GM12892 (cell line): Measurements from ENCODE around the gene ALDH3B1.

ENCODE experiments used
- POLR2A ChIP-seq: IDR thresholded peaks from 2 replicates; pipeline ENCODE4 v1.6.1; 2011; ENCODE audit warnings: low read depth, low read length, control low read depth
- POLR2AphosphoS5 ChIP-seq: IDR thresholded peaks from 2 replicates; pipeline ENCODE4 v1.6.1; 2011; ENCODE audit warnings: low read depth, low read length, control low read depth
- TAF1 ChIP-seq: IDR thresholded peaks from 2 replicates; pipeline ENCODE4 v1.6.1; 2011; ENCODE audit warnings: low read depth, mild to moderate bottlenecking, control low read depth, low read length, borderline replicate concordance

DNA sequence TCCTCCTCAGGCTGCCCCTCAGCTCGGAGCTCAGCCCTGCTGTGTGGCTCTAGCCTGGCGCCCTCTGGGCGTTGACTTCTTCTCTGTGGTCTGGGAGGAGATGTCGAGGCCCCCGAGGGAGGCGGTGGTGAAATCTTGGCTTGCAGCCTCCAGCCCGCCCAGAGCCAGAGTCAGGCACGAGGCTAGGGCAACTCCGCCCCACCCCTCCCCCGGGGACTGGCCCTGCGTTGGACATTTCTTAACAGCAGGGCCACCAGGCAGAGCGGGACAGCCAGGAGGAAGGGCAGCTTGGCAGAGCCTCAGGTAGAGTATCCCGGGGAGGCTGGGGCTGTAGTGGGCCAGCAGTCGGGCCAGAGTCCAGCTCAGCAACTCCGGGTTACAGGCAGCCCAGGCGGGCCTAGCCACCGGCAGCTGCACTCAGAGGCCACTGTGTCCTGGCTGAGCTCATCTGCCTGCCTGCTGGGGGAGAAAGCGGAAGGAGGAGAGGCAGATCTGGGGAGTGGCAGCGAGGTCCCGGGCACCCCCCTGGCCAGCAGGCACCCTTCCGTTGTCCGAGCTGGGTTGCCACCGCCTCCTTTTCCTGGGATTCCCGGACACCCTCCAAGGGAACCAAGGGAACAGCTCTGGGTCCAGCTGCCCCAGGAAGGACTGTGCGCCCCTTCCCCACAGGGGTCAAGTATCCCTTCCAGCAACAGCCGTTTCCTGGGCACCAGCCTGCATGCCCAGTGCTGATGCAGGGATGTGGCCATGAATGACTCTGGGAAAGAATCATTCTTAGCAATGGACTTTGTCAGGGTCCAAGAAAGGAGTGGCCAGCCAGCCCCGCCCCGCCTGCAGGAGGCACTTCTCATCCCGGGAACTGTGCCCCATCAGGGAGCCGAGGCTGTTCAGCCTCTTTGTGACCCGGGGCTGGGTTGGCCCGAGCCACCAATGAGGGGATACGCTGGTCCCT is at the start of gene ALDH3B1:
- TF ChIP-seq POLR2A (no peak), TAF1 (no peak), POLR2AphosphoS5 (no peak)
